ENCODE measurements around the gene GRIA3.

The GRIA3 gene

DNA sequence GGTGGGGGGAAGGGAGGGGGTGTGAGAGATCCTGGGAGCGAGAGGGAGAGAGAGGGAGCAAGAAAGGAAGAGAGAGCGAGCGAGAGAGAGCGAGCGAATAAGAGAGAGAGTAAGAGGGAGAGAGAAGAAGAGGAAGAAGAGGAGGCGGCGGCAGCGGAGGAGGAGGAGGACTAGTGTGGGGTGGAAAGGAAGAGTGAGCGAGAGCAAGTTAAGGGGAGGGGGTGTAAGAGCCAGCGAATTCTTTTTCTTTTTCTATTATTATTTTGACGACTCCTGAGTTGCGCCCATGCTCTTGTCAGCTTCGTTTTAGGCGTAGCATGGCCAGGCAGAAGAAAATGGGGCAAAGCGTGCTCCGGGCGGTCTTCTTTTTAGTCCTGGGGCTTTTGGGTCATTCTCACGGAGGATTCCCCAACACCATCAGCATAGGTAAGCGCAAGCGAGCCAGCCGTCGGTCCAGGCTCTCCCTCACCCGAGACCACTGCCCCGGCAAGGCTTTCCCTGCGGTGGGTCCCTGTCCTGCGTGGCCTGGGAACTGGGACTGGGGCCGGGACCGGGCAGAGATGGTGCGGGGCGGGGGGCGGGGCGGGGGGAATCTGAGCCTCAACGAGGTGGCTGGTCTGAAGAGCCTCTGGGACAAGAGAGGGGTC is at the start of gene GRIA3:
Gene GRIA3 (plus strand): TSS at position 60 of the 647 bp plus-strand sequence. CDS start 258 bp downstream, at position 318.
- no peak for DNase-seq

- no peak for DNase-seq
Measured at GRCh38 chrX:123138473-123138872, 45.6 kb upstream of the GRIA3 start.

GRCh38 chrX:123140454-123140853 is 43.6 kb upstream of the GRIA3 start:
- DNase-seq = no peak

- no peak for DNase-seq
Measured at GRCh38 chrX:123140904-123141303, 43.2 kb upstream of the GRIA3 start.

DNA sequence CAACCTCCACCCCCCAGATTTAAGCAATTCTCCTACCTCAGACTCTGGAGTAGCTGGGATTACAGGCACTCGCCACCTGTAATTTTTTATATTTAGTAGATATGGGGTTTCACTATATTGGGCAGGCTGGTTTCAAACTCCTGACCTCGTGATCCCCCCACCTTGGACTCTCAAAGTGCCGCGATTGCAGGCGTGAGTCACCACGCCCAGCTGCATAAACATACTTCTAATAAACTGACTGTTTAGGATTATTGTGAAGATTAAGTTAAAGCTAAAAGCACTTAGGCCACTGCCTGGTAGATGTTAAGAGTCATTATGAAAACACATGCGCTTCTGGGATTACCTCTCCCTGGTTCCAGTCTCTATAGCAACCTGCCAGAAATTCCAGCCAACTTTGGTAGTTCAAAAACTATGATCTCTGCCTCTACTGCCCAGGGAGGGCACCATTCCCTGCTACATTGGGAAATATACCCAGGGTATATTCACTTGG is 30.2 kb upstream of the GRIA3 start:
- DNase-seq = no peak

DNA sequence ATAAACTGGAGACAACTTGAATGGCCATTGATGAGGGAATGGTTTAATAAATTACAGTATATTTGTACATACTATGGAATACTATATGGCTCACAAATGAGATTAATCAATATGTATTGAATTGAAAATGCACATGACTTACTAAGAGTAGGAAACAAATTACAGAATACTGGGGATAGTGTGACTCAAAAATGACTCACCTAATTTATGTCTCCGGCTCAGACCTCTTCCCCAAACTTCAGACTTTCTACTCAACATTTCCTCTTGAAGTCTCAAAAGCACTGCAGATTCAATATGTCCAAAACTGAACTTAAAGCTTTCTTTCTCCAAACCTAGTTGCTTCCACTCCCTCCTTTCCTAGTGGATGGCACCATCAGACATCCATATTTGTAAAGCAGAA is 28.8 kb upstream of the GRIA3 start:
- no peak for DNase-seq

- DNase-seq = no peak
Measured at GRCh38 chrX:123157586-123157985, 26.5 kb upstream of the GRIA3 start.

GRCh38 chrX:123159403-123159802 is 24.7 kb upstream of the GRIA3 start:
- no peak for DNase-seq

GRCh38 chrX:123167621-123168020 is 16.5 kb upstream of the GRIA3 start:
- DNase-seq = no peak

- DNase-seq = no peak
Measured at GRCh38 chrX:123169247-123169901, 14.7 kb upstream of the GRIA3 start.

DNA sequence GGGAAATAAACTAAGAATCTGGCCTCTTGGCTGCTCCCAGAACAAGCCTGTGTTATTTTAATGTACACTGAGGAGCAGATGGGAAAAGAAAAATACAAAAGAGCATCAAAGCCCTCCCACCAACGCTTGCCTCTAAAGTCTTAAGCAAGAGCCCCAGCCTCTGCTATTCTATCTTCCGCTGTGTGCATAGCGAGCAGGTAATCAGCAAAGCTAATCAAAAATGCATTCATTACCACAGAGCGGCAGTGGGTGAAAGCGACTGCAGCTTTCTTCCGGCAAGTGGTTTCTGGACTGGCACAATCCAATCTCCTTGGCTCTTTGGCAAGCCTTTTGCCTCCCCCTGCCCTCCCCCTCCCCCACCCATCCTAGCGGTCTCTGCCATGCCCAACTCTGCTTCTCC is 13.5 kb upstream of the GRIA3 start:
- DNase-seq = no peak

- DNase-seq = no peak
Measured at GRCh38 chrX:123171781-123172180, 12.3 kb upstream of the GRIA3 start.

GRCh38 chrX:123172869-123173268 is 11.2 kb upstream of the GRIA3 start:
- DNase-seq = no peak

- no peak for DNase-seq
Measured at GRCh38 chrX:123173833-123174232, 10.2 kb upstream of the GRIA3 start.

DNA sequence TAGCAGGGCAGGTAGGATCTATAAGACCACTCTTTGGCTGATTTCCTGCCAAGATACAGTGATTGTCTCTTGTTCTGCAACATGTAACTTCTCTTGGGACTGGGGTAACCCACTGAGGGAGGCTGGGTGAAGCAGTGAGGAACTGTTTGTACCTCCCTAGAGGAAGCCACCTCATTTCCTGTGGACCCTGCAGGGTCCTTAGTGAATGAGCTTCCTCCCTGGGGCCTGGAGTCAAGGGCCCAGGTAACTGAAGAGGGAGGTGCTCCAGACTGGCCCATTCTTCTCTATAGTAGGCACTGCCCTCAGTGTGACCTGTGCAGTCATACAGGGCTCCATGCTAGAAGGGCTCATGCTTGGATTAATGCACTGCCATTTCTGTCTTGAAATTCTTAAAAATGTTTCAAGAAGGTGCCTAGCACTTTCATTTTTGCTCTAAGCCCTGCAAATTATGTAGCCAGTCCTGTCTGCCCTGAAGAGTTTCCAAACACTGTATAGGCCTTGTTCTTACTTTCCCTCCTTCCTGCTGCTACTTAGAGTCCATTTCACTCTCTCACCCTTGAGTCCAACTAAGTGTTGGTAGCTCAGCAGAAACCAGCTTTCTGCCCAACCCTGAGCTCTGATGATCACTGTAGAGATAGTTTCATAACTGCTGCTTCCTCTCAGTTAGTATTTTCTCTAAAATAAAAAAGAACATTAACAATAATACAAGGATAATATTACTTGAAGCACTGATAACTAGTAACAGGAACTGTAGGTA is 8.5 kb upstream of the GRIA3 start:
- no peak for DNase-seq

DNA sequence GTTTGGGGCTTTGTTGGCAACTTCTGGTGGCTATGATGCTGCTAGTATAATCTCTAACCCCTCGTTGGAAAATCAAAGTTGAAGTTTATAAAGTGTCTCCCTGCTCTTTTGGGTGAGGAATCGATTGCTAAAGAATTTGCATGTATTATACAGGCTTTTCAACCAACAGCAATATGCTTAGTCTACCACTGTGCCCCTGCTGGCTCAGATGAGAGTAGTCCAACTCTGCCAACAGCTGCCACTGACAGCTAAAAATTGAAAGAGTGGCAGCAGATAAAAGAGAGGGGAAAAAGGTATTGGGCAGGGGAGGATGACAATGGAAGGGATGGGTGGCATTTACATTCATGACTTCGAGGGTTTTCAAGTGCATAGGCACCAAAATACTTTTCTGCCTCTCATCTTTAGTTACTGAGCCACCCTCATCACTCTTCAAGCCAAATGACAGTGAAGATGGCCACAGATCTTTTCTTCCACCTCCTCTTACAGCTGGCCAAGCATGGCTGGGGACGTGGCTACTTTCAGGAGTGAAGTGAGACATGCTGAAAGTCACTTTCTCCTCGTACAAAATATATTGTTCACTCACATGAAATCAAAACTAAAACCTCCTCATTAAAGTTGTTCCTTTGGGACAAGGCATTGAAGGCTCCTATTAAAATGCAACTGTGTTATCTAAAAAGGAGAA is 2.7 kb upstream of the GRIA3 start:
- DNase-seq = no peak

- no peak for DNase-seq
Measured at GRCh38 chrX:123184866-123185276, 793 bp downstream of the GRIA3 start.

- no peak for DNase-seq
Measured at GRCh38 chrX:123185721-123186120, 1.6 kb downstream of the GRIA3 start.

- no peak for DNase-seq
Measured at GRCh38 chrX:123186801-123187200, 2.7 kb downstream of the GRIA3 start.

- DNase-seq = no peak
Measured at GRCh38 chrX:123188081-123188480, 4.0 kb downstream of the GRIA3 start.

DNA sequence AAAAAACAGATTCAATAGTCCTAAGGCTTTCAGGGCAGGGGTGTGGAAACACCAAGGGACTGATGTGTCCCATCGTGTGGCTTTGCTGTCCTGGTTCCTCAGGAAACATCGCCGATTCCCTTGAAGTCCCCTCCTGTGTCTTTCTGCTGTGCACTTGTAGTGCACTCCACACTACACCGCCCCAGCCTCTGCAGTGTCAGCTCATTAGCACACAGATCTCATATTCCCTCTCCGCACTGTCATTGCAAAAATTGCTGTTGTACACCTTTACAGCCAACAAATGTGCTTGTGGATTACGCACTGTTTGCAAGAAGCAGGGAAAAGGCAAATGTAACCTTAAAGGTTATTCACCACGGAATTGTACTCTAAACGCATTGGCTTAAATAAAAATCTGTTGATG is 5.3 kb downstream of the GRIA3 start:
- DNase-seq = no peak

DNA sequence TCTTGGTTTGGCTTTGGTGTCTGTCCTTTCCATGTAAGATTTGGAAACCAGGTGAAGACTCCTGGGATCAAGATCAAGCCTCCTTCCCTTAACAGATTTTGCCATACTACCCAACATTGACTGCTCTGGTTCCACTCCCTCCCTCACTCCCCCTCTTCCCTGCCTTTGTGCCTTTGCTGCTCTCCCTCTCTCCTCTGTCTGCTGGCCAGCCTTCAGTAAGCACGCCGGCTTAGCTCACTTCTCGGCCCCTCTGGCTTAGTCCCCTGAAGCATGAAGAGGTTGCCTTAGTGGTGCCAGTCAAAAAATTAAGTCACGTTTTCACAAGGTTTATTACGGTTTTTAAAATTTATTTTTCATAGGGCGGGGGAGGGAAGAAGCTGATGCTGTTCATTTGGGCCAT is 6.0 kb downstream of the GRIA3 start:
- DNase-seq = no peak

GRCh38 chrX:123193101-123193500 is 9.0 kb downstream of the GRIA3 start:
- no peak for DNase-seq
